K562 (cell line): Measurements from ENCODE around the gene CDT1. TPM values are rescaled to one million over a fixed set of nuclear protein-coding genes. Genes with fewer than 3 reads are reported as not detected.

Experiments used
- ATAC-seq: fragments of 200-7000 bp; cut with Tn5 transposase; 3 replicates; pipeline ENCODE4 v1.9.1; 2020; ENCODE audit warnings: moderate library complexity
- BruUV-seq: library from RNA; stranded (reverse); fragments of 400-500 nt; replicated peaks from 2 replicates; lab custom pipeline; 2021; lab: Mats Ljungman, UMichigan
- CTCF ChIA-PET: fragments of 300-600 bp; formaldehyde crosslinking; extraction: SDS; loops from one replicate; lab custom pipeline; 2021; ENCODE audit warnings: low intra/inter-chr PET ratio; lab: Yijun Ruan, JAX
- POLR2A ChIA-PET: fragments of 300-600, 350-650 bp; sonication (Branson Sonifier 250); formaldehyde crosslinking; extraction: SDS; loops from one replicate; lab custom pipeline; 2021; ENCODE audit warnings: antibody characterized with exemption, inconsistent platforms; lab: Yijun Ruan, JAX
- DNase-seq, 4 experiments: peaks; one replicate each; pipeline versions ENCODE4 v3.0.0 to v3.0.0-alpha.2; 2011 to 2018; ENCODE audit warnings: low spot score in 3 of 4, mixed read lengths in 3 of 4; ENCODE audit errors: extremely low read depth in 1 of 4
- FAIRE-seq: peaks from 2 replicates; lab custom pipeline; 2011; peaks lifted over from hg19 to GRCh38; lab: Jason Lieb, UNC
- H2AFZ ChIP-seq: 2 replicates; pipeline ENCODE4 v1.6.0; 2011; ENCODE audit warnings: low read depth, low read length, control low read depth, inconsistent platforms
- H3K27ac ChIP-seq: fragments of 200-600 bp; 3 replicates; pipeline ENCODE4 v1.8.0; 2011; ENCODE audit warnings: low read depth, mild to moderate bottlenecking, control low read depth, inconsistent platforms, low read length, moderate library complexity, mixed read lengths; ENCODE audit errors: extremely low read depth
- H3K27me3 ChIP-seq, 2 experiments: fragments of 300-600 bp in 1 of 2; 2 replicates in 1 of 2; 3 replicates in 1 of 2; pipeline versions ENCODE4 v1.6.0 to v1.8.0; 2011; ENCODE audit warnings: inconsistent platforms in 2 of 2, low read length in 2 of 2, mild to moderate bottlenecking in 1 of 2, mixed read lengths in 1 of 2, moderate library complexity in 1 of 2; ENCODE audit not compliant: control insufficient read depth in 2 of 2, insufficient read depth in 2 of 2
- H3K36me3 ChIP-seq: fragments of 300-600 bp; 3 replicates; pipeline ENCODE4 v1.8.0; 2011; ENCODE audit warnings: mild to moderate bottlenecking, low read length, inconsistent platforms; ENCODE audit not compliant: control insufficient read depth, insufficient read depth
- H3K4me1 ChIP-seq, 2 experiments: fragments of 200-600 bp in 1 of 2; replicated peaks in 1 of 2; 2 replicates in 1 of 2; 3 replicates in 1 of 2; pipeline versions ENCODE4 v1.5.1 to v1.8.0; 2011; ENCODE audit warnings: inconsistent platforms in 2 of 2, low read length in 2 of 2, mild to moderate bottlenecking in 1 of 2, mixed read lengths in 1 of 2, moderate library complexity in 1 of 2; ENCODE audit not compliant: control insufficient read depth in 2 of 2, insufficient read depth in 2 of 2
- H3K4me2 ChIP-seq: 2 replicates; pipeline ENCODE4 v1.6.1; 2011; ENCODE audit warnings: low read length, control low read depth, inconsistent platforms, mixed read lengths; ENCODE audit not compliant: insufficient read depth
- H3K4me3 ChIP-seq: fragments of 200-600 bp; sonication (generic), shearing (Covaris generic); 2 replicates; pipeline ENCODE4 v1.5.1; 2016; ENCODE audit warnings: control low read depth, inconsistent platforms
- H3K79me2 ChIP-seq: fragments of 200-600 bp; 3 replicates; pipeline ENCODE4 v1.8.0; 2011; ENCODE audit warnings: low read length, inconsistent platforms; ENCODE audit not compliant: control insufficient read depth, insufficient read depth
- H3K9ac ChIP-seq, 2 experiments: 2 replicates each; pipeline versions ENCODE4 v1.6.0 to v1.6.1; 2011; ENCODE audit warnings: low read depth in 2 of 2, low read length in 2 of 2, control low read depth in 1 of 2, inconsistent platforms in 1 of 2, mild to moderate bottlenecking in 1 of 2, mixed read lengths in 1 of 2; ENCODE audit not compliant: insufficient read depth in 1 of 2
- H3K9me1 ChIP-seq: one replicate; pipeline ENCODE4 v1.6.0; 2011; ENCODE audit warnings: inconsistent platforms, mild to moderate bottlenecking, low read length, moderate library complexity; ENCODE audit not compliant: control insufficient read depth, insufficient read depth
- H3K9me3 ChIP-seq: replicated peaks from 2 replicates; pipeline ENCODE4 v1.5.1; 2011; ENCODE audit warnings: low read depth, low read length, inconsistent platforms; ENCODE audit not compliant: control insufficient read depth, insufficient read depth
- H4K20me1 ChIP-seq: replicated peaks from 2 replicates; pipeline ENCODE4 v1.6.1; 2011; ENCODE audit warnings: low read length, inconsistent platforms, mixed read lengths; ENCODE audit not compliant: control insufficient read depth, insufficient read depth
- TGIF2 ChIP-seq: sonication (generic); formaldehyde crosslinking; IDR thresholded peaks from 2 replicates; pipeline ENCODE4 v1.8.1; 2022; ENCODE audit warnings: mild to moderate bottlenecking, missing genetic modification reagents, moderate library complexity
- ZNF740 ChIP-seq, 3 experiments: fragments of 200-800 bp in 1 of 3; sonication (Bioruptor generic) in 1 of 3; sonication (generic) in 1 of 3; formaldehyde crosslinking in 1 of 3; IDR thresholded peaks; 2 replicates each; pipeline versions ENCODE4 v1.6.1 to v1.8.0; 2016 to 2022; ENCODE audit warnings: mild to moderate bottlenecking in 2 of 3, missing compliant biosample characterization in 2 of 3, missing genetic modification characterization in 2 of 3, missing genetic modification reagents in 1 of 3
- WGBS: fragments of 100-300 bp; shearing (Covaris generic); methylation state at CpG from one replicate; pipeline ENCODE4 v1.1.6; 2016; ENCODE audit warnings: low coverage, mixed read lengths; ENCODE audit not compliant: insufficient coverage; ENCODE audit errors: missing lambda C conversion rate; 5-methylcytosine and 5-hydroxymethylcytosine counted together
- in situ Hi-C: fragments of 300-500 bp; cut with MboI; formaldehyde crosslinking; loops from 4 replicates; pipeline ENCODE4 v1.15.0; 2018; ENCODE audit warnings: inconsistent platforms, mixed read lengths
- intact Hi-C: fragments of 100-400 bp; cut with micrococcal nuclease; formaldehyde crosslinking; loops from 2 replicates; pipeline ENCODE4 v1.14.2; 2022
- polyA plus RNA-seq, 8 experiments: library from polyadenylated mRNA; depleted of rRNA in 4 of 8; stranded (reverse) in 5 of 8; unstranded in 3 of 8; fragments of >200 nt; fragmentation: Nextera tagmentation in 2 of 8; fragmentation: Illumina TruSeq in 1 of 8; extraction: Ambion mirVana in 2 of 8; extraction: Trizol in 1 of 8; gene quantifications; 2 replicates each; pipeline versions ENCODE4 v1.2.1 to v1.2.3, GENCODE V29; 2011 to 2014; ENCODE audit warnings: inconsistent platforms in 1 of 8, missing spikeins in 1 of 8
- total RNA-seq, 7 experiments: library from RNA; depleted of rRNA in 6 of 7; stranded (reverse); fragments of >200 nt in 6 of 7; fragmentation: Illumina TruSeq in 2 of 7; extraction: Trizol in 2 of 7; gene quantifications; 2 replicates each; pipeline versions ENCODE4 v1.2.1 to v1.2.3, GENCODE V29; 2011 to 2021; ENCODE audit warnings: low replicate concordance in 1 of 7

CDT1 gene
- total and polyA plus RNA-seq, 9 of the 15 experiments (the other 6 are each of a cell fraction or from before 2014, with no cell fraction given) = 0.92 to 178 (median 14.2) TPM

- no peak overlapping the region for H3K4me2 ChIP-seq
- intact Hi-C loops = loop anchor here (2.0 to 10.0 kb wide), 6 partner anchors 43 to 694 kb away; partner anchors contain the start of genes CBFA2T3, CDH15, GALNS and SPG7
- no TSS peak for BruUV-seq
These were observed 9.9 kb downstream of the CDT1 start for GRCh38 chr16:88813269-88814143.

More at GRCh38 chr16:88813269-88814143, 9.9 kb downstream of the CDT1 start:
- Histone ChIP-seq H3K9ac (peak overlapping the region; percentile 86 to 99; a peak in 3 of 4 replicates), H3K27ac (peak overlapping the region; percentile 94; the same call in 2 of the 3 replicates), H3K9me3 (no peaks in the 10 kb centered on the region), H3K36me3 (peaks cover 26% of the 10 kb centered on the region; the same call in 2 of the 3 replicates), H3K79me2 (peaks cover 31% of the 10 kb centered on the region), H3K4me1 (peaks cover 14 to 82% of the 10 kb centered on the region in 2 experiments), H2AFZ (0 out of 2 replicates have a peak overlapping the region, but pooled peaks have one; percentile 98), H3K4me3 (peak overlapping the region; percentile 64; the same call in 1 of the 2 replicates), H4K20me1 (peaks cover 24% of the 10 kb centered on the region; the same call in 1 of the 2 replicates), H3K27me3 (no peaks in the 10 kb centered on the region), H3K9me1 (no peaks in the 10 kb centered on the region)
- in situ Hi-C loops = loop anchor here (5.0 to 10.0 kb wide), 2 partner anchors 354 to 401 kb away; partner anchors contain the start of gene ZNF778
- ATAC-seq (no peak), FAIRE-seq (no peak), DNase-seq (no peak)
- TF ChIP-seq TGIF2 (CRISPR knock-in tag) (no peak; the same call in 1 of the 2 replicates), ZNF740 (CRISPR knock-in tag; IDR thresholded peaks at IDR 0.05) (0 out of 2 replicates have a peak, but pooled peaks have one; percentile 15), ZNF740 (tag; IDR thresholded peaks at IDR 0.05) (no peak)
- 88% methylated on average over 16 of the region's 26 CpGs for WGBS
- POLR2A ChIA-PET = interaction anchor here (1.1 to 6.1 kb wide), 4 partner anchors 13 to 350 kb away, joined by 3 to 50 read pairs (median 26); partner anchors contain the start of gene PIEZO1
- CTCF ChIA-PET = interaction anchor here (0.9 to 1.9 kb wide), 2 partner anchors 354 to 357 kb away, joined by 3 to 16 read pairs; no protein-coding TSS in a partner anchor
